Panc1 (cell line): Measurements from ENCODE around the gene FBXO10. TPM values are rescaled to one million over a fixed set of nuclear protein-coding genes. Genes with fewer than 3 reads are reported as not detected.

Experiments
- ATAC-seq: fragments of 200-7000 bp; cut with Tn5 transposase; 2 replicates; pipeline ENCODE4 v1.9.1; 2020; ENCODE audit warnings: mild to moderate bottlenecking, moderate library complexity
- BruUV-seq: library from RNA; stranded (reverse); fragments of 400-500 nt; replicated peaks from 2 replicates; lab custom pipeline; 2021; lab: Mats Ljungman, UMichigan
- CTCF ChIA-PET: fragments of 300-600 bp; sonication (Branson Sonifier 250); formaldehyde crosslinking; loops from one replicate; lab custom pipeline; 2022; ENCODE audit warnings: antibody characterized with exemption; lab: Charles Lee
- POLR2A ChIA-PET: fragments of 300-600 bp; sonication (Branson Sonifier 250); formaldehyde crosslinking; loops from one replicate; lab custom pipeline; 2022; ENCODE audit warnings: antibody characterized with exemption; lab: Charles Lee
- DNase-seq: peaks from one replicate; pipeline ENCODE4 v3.0.0-alpha.2; 2010; ENCODE audit warnings: low read depth, low spot score
- H3K27ac ChIP-seq: 2 replicates; pipeline ENCODE4 v1.5.1; 2011; ENCODE audit warnings: mild to moderate bottlenecking, low read length, inconsistent platforms
- H3K27me3 ChIP-seq: fragments of 200-500 bp; sonication (Bioruptor generic); 2 replicates; pipeline ENCODE4 v1.6.0; 2014; ENCODE audit warnings: low read length, inconsistent platforms; ENCODE audit not compliant: control insufficient read depth, insufficient read depth
- H3K36me3 ChIP-seq: fragments of 200-500 bp; sonication (Bioruptor generic); 2 replicates; pipeline ENCODE4 v1.5.1; 2014; ENCODE audit warnings: inconsistent platforms, mild to moderate bottlenecking, low read length, moderate library complexity; ENCODE audit not compliant: control insufficient read depth, insufficient read depth
- H3K4me1 ChIP-seq: 2 replicates; pipeline ENCODE4 v1.5.1; 2011; ENCODE audit warnings: inconsistent platforms, mild to moderate bottlenecking, low read length, moderate library complexity; ENCODE audit not compliant: control insufficient read depth, insufficient read depth
- H3K4me3 ChIP-seq, 2 experiments: 2 replicates each; pipeline ENCODE4 v1.5.1; 2011 to 2012; ENCODE audit warnings: low read depth in 2 of 2, low read length in 2 of 2, mild to moderate bottlenecking in 2 of 2, inconsistent platforms in 1 of 2, moderate library complexity in 1 of 2
- H3K9me3 ChIP-seq: fragments of 200-500 bp; sonication (Bioruptor generic); 2 replicates; pipeline ENCODE4 v1.5.1; 2014; ENCODE audit warnings: low read depth, mild to moderate bottlenecking, inconsistent platforms, low read length, moderate library complexity; ENCODE audit not compliant: control insufficient read depth, insufficient read depth
- CTCF ChIP-seq: fragments of 450-650 bp; IDR thresholded peaks from 2 replicates; pipeline ENCODE4 v1.5.1; 2017; ENCODE audit warnings: mild to moderate bottlenecking
- POLR2AphosphoS5 ChIP-seq: IDR thresholded peaks from 2 replicates; pipeline ENCODE4 v1.6.1; 2012; ENCODE audit warnings: mild to moderate bottlenecking, low read depth, low read length, moderate library complexity
- REST ChIP-seq, 2 experiments: IDR thresholded peaks; 2 replicates each; pipeline ENCODE4 v1.6.1; 2011 to 2012; ENCODE audit warnings: low read depth in 2 of 2, control low read depth in 1 of 2, low read length in 1 of 2, mild to moderate bottlenecking in 1 of 2, moderate library complexity in 1 of 2; ENCODE audit not compliant: insufficient read depth in 1 of 2
- SIN3A ChIP-seq: IDR thresholded peaks from 2 replicates; pipeline ENCODE4 v1.6.1; 2012; ENCODE audit warnings: low read depth, mild to moderate bottlenecking, low read length, moderate library complexity, borderline replicate concordance; ENCODE audit not compliant: insufficient read depth
- TCF7L2 ChIP-seq: IDR thresholded peaks from 2 replicates; pipeline ENCODE4 v1.6.1; 2011; ENCODE audit warnings: mild to moderate bottlenecking, low read depth, low read length, inconsistent platforms
- in situ Hi-C: cut with HindIII; loops from 2 replicates; pipeline ENCODE4 v1.10.0; 2016; ENCODE audit warnings: low sequenced_read_pairs, low pct_unique_long_range_greater_than_20kb
- intact Hi-C: fragments of 100-400 bp; cut with micrococcal nuclease; formaldehyde crosslinking; loops from one replicate; pipeline ENCODE4 v1.10.0; 2022; ENCODE audit not compliant: unreplicated experiment
- total RNA-seq: library from RNA; stranded (reverse); gene quantifications from one replicate; pipeline ENCODE4 v1.2.1, GENCODE V29; 2021; ENCODE audit not compliant: unreplicated experiment

Gene FBXO10
- total RNA-seq, 1 experiment from 2014 or later: 39.8 TPM

GRCh38 chr9:37624073-37624472, 47.9 kb upstream of the FBXO10 start:
- Histone ChIP-seq H3K27ac (no peak overlapping the region), H3K4me3 (no peak overlapping the region), H3K27me3 (no peaks in the 10 kb centered on the region), H3K9me3 (no peaks in the 10 kb centered on the region), H3K4me1 (no peaks in the 10 kb centered on the region), H3K36me3 (no peaks in the 10 kb centered on the region)
- in situ Hi-C loops: no loop called here
- intact Hi-C loops: no loop called here
- CTCF ChIA-PET: no interaction called here
- no TSS peak for BruUV-seq
- DNase-seq (no peak), ATAC-seq (no peak)
- POLR2A ChIA-PET: no interaction called here
- TF ChIP-seq POLR2AphosphoS5: no peak
- TF ChIP-seq CTCF: no peak
- TF ChIP-seq SIN3A: no peak

GRCh38 chr9:37623267-37623666, 47.1 kb upstream of the FBXO10 start:
- H3K27me3 ChIP-seq: no peaks in the 10 kb centered on the region
- no peak for ATAC-seq
- H3K27ac ChIP-seq: no peak overlapping the region
- ChIA-PET POLR2A (no interaction called here), CTCF (no interaction called here)
- no peaks in the 10 kb centered on the region for H3K36me3 ChIP-seq
- intact Hi-C loops (no loop called here), in situ Hi-C loops (no loop called here)
- no peaks in the 10 kb centered on the region for H3K4me1 ChIP-seq
- no peak overlapping the region for H3K4me3 ChIP-seq
- no peaks in the 10 kb centered on the region for H3K9me3 ChIP-seq
- TF ChIP-seq SIN3A: no peak
- TF ChIP-seq CTCF: peak; percentile 13; the same call in 1 of the 2 replicates
- DNase-seq: no peak
- no TSS peak for BruUV-seq

GRCh38 chr9:37622462-37622861, 46.3 kb upstream of the FBXO10 start:
- no peak overlapping the region for H3K27ac ChIP-seq
- H3K4me1 ChIP-seq: no peaks in the 10 kb centered on the region
- no peaks in the 10 kb centered on the region for H3K27me3 ChIP-seq
- DNase-seq: no peak
- H3K36me3 ChIP-seq: no peaks in the 10 kb centered on the region
- CTCF ChIA-PET: no interaction called here
- ATAC-seq: no peak
- POLR2A ChIA-PET: no interaction called here
- in situ Hi-C loops (no loop called here), intact Hi-C loops (no loop called here)
- H3K9me3 ChIP-seq: no peaks in the 10 kb centered on the region
- BruUV-seq: no TSS peak
- TF ChIP-seq CTCF: no peak; the same call in 1 of the 2 replicates
- TF ChIP-seq SIN3A: no peak
- TF ChIP-seq REST (IDR thresholded peaks at IDR 0.05; ENCODE audit: insufficient read depth in 1 of 2, low read depth in 2 of 2, low read length in 1 of 2): no peak
- TF ChIP-seq TCF7L2: no peak
- no peak for TF ChIP-seq POLR2AphosphoS5
- no peak overlapping the region for H3K4me3 ChIP-seq
